GM18861 (cell line): ENCODE results near the gene OR10R2.

ENCODE experiments used
- ATAC-seq: cut with Tn5 transposase; IDR thresholded peaks from one replicate; pipeline ENCODE4 v1.9.1; 2021; ENCODE audit not compliant: unreplicated experiment

The OR10R2 gene

DNA sequence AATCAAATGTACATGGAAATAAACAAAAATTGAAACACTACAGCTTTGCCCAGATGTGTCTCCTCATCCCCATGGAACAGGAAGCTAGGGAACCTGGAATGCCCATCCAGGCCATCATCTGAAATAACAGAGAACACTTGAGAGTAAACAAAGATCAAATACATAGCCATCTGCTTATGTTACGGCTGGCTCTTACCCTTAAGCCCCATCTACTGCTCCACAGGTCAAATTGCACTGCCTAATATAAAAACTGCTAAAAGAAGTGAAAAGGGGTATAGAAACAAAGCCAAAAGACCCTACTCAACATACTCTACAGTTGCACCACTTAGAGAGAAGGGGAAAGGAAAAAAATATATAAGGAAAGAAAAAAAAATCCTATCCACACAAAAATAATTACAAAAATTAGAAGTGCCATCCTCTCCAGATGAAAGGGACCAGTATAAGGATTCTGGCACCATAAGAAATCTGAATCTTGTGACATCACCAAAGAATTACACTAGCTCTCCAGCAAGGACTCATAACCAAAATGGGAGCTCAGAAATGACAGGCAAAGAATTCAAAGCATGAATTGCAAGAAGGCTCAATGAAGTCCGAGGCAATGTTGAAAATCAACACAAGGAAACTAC lies 55.3 kb downstream of the OR10R2 start:
- no peak for ATAC-seq
